ENCODE measurements around the gene KCNQ1OT1. TPM values are rescaled to one million over a fixed set of nuclear protein-coding genes. Genes with fewer than 3 reads are reported as not detected.

Gene KCNQ1OT1
- total RNA-seq, 1 experiment from 2014 or later: 2.4 TPM

GRCh38 chr11:2722955-2723354 lies 23.2 kb upstream of the KCNQ1OT1 start:
- Mint-ChIP-seq H3K4me3 (no peak overlapping the region), H3K36me3 (no peaks in the 10 kb centered on the region; the same call in 1 of the 2 replicates), H3K27ac (no peak overlapping the region), H3K4me1 (peaks cover 41% of the 10 kb centered on the region), H3K9me3 (peaks cover 9% of the 10 kb centered on the region; the same call in 1 of the 2 replicates), H3K27me3 (ENCODE audit: low read depth) (peaks cover 96% of the 10 kb centered on the region)
- ChIA-PET POLR2A (no interaction called here), CTCF (interaction anchor here (0.8 kb wide), 1 partner anchor 191 kb away, joined by 3 read pairs; no protein-coding TSS in a partner anchor)
- TF ChIP-seq, protein P1, sequence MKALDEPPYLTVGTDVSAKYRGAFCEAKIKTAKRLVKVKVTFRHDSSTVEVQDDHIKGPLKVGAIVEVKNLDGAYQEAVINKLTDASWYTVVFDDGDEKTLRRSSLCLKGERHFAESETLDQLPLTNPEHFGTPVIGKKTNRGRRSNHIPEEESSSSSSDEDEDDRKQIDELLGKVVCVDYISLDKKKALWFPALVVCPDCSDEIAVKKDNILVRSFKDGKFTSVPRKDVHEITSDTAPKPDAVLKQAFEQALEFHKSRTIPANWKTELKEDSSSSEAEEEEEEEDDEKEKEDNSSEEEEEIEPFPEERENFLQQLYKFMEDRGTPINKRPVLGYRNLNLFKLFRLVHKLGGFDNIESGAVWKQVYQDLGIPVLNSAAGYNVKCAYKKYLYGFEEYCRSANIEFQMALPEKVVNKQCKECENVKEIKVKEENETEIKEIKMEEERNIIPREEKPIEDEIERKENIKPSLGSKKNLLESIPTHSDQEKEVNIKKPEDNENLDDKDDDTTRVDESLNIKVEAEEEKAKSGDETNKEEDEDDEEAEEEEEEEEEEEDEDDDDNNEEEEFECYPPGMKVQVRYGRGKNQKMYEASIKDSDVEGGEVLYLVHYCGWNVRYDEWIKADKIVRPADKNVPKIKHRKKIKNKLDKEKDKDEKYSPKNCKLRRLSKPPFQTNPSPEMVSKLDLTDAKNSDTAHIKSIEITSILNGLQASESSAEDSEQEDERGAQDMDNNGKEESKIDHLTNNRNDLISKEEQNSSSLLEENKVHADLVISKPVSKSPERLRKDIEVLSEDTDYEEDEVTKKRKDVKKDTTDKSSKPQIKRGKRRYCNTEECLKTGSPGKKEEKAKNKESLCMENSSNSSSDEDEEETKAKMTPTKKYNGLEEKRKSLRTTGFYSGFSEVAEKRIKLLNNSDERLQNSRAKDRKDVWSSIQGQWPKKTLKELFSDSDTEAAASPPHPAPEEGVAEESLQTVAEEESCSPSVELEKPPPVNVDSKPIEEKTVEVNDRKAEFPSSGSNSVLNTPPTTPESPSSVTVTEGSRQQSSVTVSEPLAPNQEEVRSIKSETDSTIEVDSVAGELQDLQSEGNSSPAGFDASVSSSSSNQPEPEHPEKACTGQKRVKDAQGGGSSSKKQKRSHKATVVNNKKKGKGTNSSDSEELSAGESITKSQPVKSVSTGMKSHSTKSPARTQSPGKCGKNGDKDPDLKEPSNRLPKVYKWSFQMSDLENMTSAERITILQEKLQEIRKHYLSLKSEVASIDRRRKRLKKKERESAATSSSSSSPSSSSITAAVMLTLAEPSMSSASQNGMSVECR (CRISPR knock-in tag; IDR thresholded peaks at IDR 0.05; ENCODE audit: borderline replicate concordance): no peak
- TF ChIP-seq NFATC4 (CRISPR knock-in tag; IDR thresholded peaks at IDR 0.05) (no peak), SOX15 (CRISPR knock-in tag; IDR thresholded peaks at IDR 0.05) (no peak), ZNF416 (CRISPR knock-in tag; IDR thresholded peaks at IDR 0.05) (no peak), ZNF121 (CRISPR knock-in tag; IDR thresholded peaks at IDR 0.05) (no peak)
- DNase-seq (ENCODE audit: low spot score) (no peak), ATAC-seq (no peak)

- ChIA-PET POLR2A (no interaction called here), CTCF (interaction anchor here (0.7 to 1.9 kb wide), 7 partner anchors 13 to 171 kb away, joined by 3 to 8 read pairs (median 3); partner anchors contain the start of gene CDKN1C)
- Mint-ChIP-seq H3K27me3 (ENCODE audit: low read depth) (peaks cover 97% of the 10 kb centered on the region), H3K4me1 (peaks cover 43% of the 10 kb centered on the region), H3K36me3 (no peaks in the 10 kb centered on the region; the same call in 1 of the 2 replicates), H3K4me3 (no peak overlapping the region), H3K27ac (no peak overlapping the region), H3K9me3 (no peaks in the 10 kb centered on the region)
- ATAC-seq: peak; percentile 23
- peak; percentile 63 for DNase-seq (ENCODE audit: low spot score)
- TF ChIP-seq NR1H2 (CRISPR knock-in tag; IDR thresholded peaks at IDR 0.05) (no peak), ZNF423 (CRISPR knock-in tag; IDR thresholded peaks at IDR 0.05) (peak; percentile 98), RORB (CRISPR knock-in tag; IDR thresholded peaks at IDR 0.05) (no peak), KAT7 (CRISPR knock-in tag; IDR thresholded peaks at IDR 0.05; ENCODE audit: borderline replicate concordance) (no peak), ATF1 (CRISPR knock-in tag; IDR thresholded peaks at IDR 0.05) (no peak)
Measured at GRCh38 chr11:2721210-2721916, 21.6 kb upstream of the KCNQ1OT1 start.

DNA sequence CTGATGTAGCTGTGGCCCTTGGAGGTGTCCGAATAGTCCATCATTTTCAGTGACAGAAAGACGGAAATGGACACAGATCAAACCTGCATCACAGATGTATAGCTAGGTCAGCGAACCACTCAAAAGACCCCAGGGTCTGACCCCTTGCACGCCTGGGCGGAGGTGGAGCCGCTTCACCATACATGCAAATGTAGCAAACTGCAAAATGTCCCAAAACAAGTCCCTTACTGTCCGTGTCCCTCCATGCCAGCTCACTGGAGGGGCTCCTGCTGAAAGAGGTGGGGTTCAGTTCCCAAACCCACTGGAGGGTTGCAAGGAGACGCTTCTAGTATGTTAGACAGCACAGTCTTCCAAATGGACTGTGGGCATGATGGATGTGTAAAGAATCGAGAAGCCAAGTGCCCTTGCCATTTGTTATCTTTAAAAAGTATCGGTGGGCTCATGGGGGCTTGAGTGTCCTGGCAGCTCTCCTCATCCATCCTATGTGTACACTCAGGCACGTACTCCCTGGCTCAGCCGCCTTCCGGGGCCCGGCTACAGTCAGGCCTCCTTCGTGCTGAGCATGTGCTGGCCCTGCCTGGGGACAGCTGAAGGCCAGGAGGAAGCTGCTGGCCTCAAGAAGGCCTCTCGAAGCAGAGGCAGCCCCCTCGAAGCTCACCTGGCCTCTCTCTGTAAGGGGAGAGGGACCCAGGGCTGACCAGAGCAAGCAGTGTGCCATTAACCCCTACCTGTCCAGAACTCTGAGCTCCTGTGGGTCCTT lies 20.2 kb upstream of the KCNQ1OT1 start:
- no peaks in the 10 kb centered on the region for H3K36me3 Mint-ChIP-seq
- ChIA-PET POLR2A (interaction anchor here (1.1 kb wide), 1 partner anchor 27 kb away, joined by 3 read pairs; no protein-coding TSS in a partner anchor), CTCF (interaction anchor here (1.2 to 1.9 kb wide), 3 partner anchors 27 to 172 kb away, joined by 3 to 8 read pairs (median 8); partner anchors contain the start of gene CDKN1C)
- TF ChIP-seq ETV6 (CRISPR knock-in tag; IDR thresholded peaks at IDR 0.05) (no peak), RORB (CRISPR knock-in tag; IDR thresholded peaks at IDR 0.05) (no peak), CBFB (CRISPR knock-in tag; IDR thresholded peaks at IDR 0.05; ENCODE audit: low read depth) (no peak), ZSCAN18 (CRISPR knock-in tag; IDR thresholded peaks at IDR 0.05) (no peak), MXD4 (CRISPR knock-in tag; IDR thresholded peaks at IDR 0.05; ENCODE audit: borderline replicate concordance) (no peak)
- TF ChIP-seq, protein P2, sequence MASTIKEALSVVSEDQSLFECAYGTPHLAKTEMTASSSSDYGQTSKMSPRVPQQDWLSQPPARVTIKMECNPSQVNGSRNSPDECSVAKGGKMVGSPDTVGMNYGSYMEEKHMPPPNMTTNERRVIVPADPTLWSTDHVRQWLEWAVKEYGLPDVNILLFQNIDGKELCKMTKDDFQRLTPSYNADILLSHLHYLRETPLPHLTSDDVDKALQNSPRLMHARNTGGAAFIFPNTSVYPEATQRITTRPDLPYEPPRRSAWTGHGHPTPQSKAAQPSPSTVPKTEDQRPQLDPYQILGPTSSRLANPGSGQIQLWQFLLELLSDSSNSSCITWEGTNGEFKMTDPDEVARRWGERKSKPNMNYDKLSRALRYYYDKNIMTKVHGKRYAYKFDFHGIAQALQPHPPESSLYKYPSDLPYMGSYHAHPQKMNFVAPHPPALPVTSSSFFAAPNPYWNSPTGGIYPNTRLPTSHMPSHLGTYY (CRISPR knock-in tag; IDR thresholded peaks at IDR 0.05): no peak
- TF ChIP-seq, protein P3, sequence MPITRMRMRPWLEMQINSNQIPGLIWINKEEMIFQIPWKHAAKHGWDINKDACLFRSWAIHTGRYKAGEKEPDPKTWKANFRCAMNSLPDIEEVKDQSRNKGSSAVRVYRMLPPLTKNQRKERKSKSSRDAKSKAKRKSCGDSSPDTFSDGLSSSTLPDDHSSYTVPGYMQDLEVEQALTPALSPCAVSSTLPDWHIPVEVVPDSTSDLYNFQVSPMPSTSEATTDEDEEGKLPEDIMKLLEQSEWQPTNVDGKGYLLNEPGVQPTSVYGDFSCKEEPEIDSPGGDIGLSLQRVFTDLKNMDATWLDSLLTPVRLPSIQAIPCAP (CRISPR knock-in tag; IDR thresholded peaks at IDR 0.05): no peak
- DNase-seq (ENCODE audit: low spot score) (no peak), ATAC-seq (no peak)
- peaks cover 96% of the 10 kb centered on the region for H3K27me3 Mint-ChIP-seq (ENCODE audit: low read depth)
- no peaks in the 10 kb centered on the region for H3K9me3 Mint-ChIP-seq
- no peak overlapping the region for H3K27ac Mint-ChIP-seq
- no peak overlapping the region for H3K4me3 Mint-ChIP-seq
- H3K4me1 Mint-ChIP-seq: peaks cover 43% of the 10 kb centered on the region
